Measurements from ENCODE around the gene RBMS1. TPM values are rescaled to one million over a fixed set of nuclear protein-coding genes. Genes with fewer than 3 reads are reported as not detected.

The RBMS1 gene
- total RNA-seq, 1 donor, result 111 TPM

GRCh38 chr2:160225722-160226121, 267.9 kb downstream of the RBMS1 start:
- Histone ChIP-seq H3K27me3 (ENCODE audit: insufficient read depth, low read length) (no peaks in the 10 kb centered on the region), H3K27ac (ENCODE audit: low read depth, low read length) (peak overlapping the region; percentile 81), H2AFZ (ENCODE audit: low read length) (no peak overlapping the region), H3K36me3 (ENCODE audit: insufficient read depth, low read length) (no peaks in the 10 kb centered on the region), H3K79me2 (ENCODE audit: insufficient read depth, low read length) (no peaks in the 10 kb centered on the region), H3K4me2 (ENCODE audit: insufficient read depth, low read length) (no peak overlapping the region), H3K9me3 (ENCODE audit: low read depth, low read length) (no peaks in the 10 kb centered on the region), H3K4me3 (ENCODE audit: insufficient read depth, low read length) (no peak overlapping the region), H4K20me1 (ENCODE audit: insufficient read depth, low read length) (no peaks in the 10 kb centered on the region), H3K4me1 (ENCODE audit: insufficient read depth, low read length) (peaks cover 79% of the 10 kb centered on the region)
- TF ChIP-seq CTCF (IDR thresholded peaks at IDR 0.05; ENCODE audit: extremely low read depth, low read depth, low read length), result no peak
- no peak for DNase-seq (ENCODE audit: insufficient read length, low spot score, missing footprints)

- no peak for TF ChIP-seq CTCF (IDR thresholded peaks at IDR 0.05; ENCODE audit: extremely low read depth, low read depth, low read length)
- H3K27ac ChIP-seq (ENCODE audit: low read depth, low read length), result peak overlapping the region; percentile 81
- peaks cover 71% of the 10 kb centered on the region for H3K4me1 ChIP-seq (ENCODE audit: insufficient read depth, low read length)
- H4K20me1 ChIP-seq (ENCODE audit: insufficient read depth, low read length), result no peaks in the 10 kb centered on the region
- no peaks in the 10 kb centered on the region for H3K36me3 ChIP-seq (ENCODE audit: insufficient read depth, low read length)
- H3K9me3 ChIP-seq (ENCODE audit: low read depth, low read length), result no peaks in the 10 kb centered on the region
- H3K79me2 ChIP-seq (ENCODE audit: insufficient read depth, low read length), result no peaks in the 10 kb centered on the region
- no peaks in the 10 kb centered on the region for H3K27me3 ChIP-seq (ENCODE audit: insufficient read depth, low read length)
- no peak for DNase-seq (ENCODE audit: insufficient read length, low spot score, missing footprints)
- peak overlapping the region; percentile 1 for H2AFZ ChIP-seq (ENCODE audit: low read length)
- H3K4me2 ChIP-seq (ENCODE audit: insufficient read depth, low read length), result peak overlapping the region; percentile 56
- peak overlapping the region; percentile 0 for H3K4me3 ChIP-seq (ENCODE audit: insufficient read depth, low read length)
These were observed 269.1 kb downstream of the RBMS1 start for GRCh38 chr2:160224507-160224906.

- H3K27ac ChIP-seq (ENCODE audit: low read depth, low read length), result peak overlapping the region; percentile 81
- DNase-seq (ENCODE audit: insufficient read length, low spot score, missing footprints), result peak; percentile 83
- peaks cover 66% of the 10 kb centered on the region for H3K4me1 ChIP-seq (ENCODE audit: insufficient read depth, low read length)
- no peaks in the 10 kb centered on the region for H3K9me3 ChIP-seq (ENCODE audit: low read depth, low read length)
- peak overlapping the region; percentile 56 for H3K4me2 ChIP-seq (ENCODE audit: insufficient read depth, low read length)
- TF ChIP-seq CTCF (IDR thresholded peaks at IDR 0.05; ENCODE audit: extremely low read depth, low read depth, low read length), result no peak
- peak overlapping the region; percentile 0 for H3K4me3 ChIP-seq (ENCODE audit: insufficient read depth, low read length)
- H2AFZ ChIP-seq (ENCODE audit: low read length), result peak overlapping the region; percentile 1
- no peaks in the 10 kb centered on the region for H3K27me3 ChIP-seq (ENCODE audit: insufficient read depth, low read length)
- H3K79me2 ChIP-seq (ENCODE audit: insufficient read depth, low read length), result no peaks in the 10 kb centered on the region
- H3K36me3 ChIP-seq (ENCODE audit: insufficient read depth, low read length), result no peaks in the 10 kb centered on the region
- no peaks in the 10 kb centered on the region for H4K20me1 ChIP-seq (ENCODE audit: insufficient read depth, low read length)
These were observed 269.5 kb downstream of the RBMS1 start for GRCh38 chr2:160224060-160224459.

- H3K27ac ChIP-seq (ENCODE audit: low read depth, low read length), result peak overlapping the region; percentile 81
- H3K4me1 ChIP-seq (ENCODE audit: insufficient read depth, low read length), result peaks cover 61% of the 10 kb centered on the region
- no peaks in the 10 kb centered on the region for H4K20me1 ChIP-seq (ENCODE audit: insufficient read depth, low read length)
- peak overlapping the region; percentile 56 for H3K4me2 ChIP-seq (ENCODE audit: insufficient read depth, low read length)
- DNase-seq (ENCODE audit: insufficient read length, low spot score, missing footprints), result no peak
- no peak overlapping the region for H2AFZ ChIP-seq (ENCODE audit: low read length)
- no peaks in the 10 kb centered on the region for H3K9me3 ChIP-seq (ENCODE audit: low read depth, low read length)
- no peaks in the 10 kb centered on the region for H3K79me2 ChIP-seq (ENCODE audit: insufficient read depth, low read length)
- H3K27me3 ChIP-seq (ENCODE audit: insufficient read depth, low read length), result no peaks in the 10 kb centered on the region
- H3K4me3 ChIP-seq (ENCODE audit: insufficient read depth, low read length), result no peak overlapping the region
- TF ChIP-seq CTCF (IDR thresholded peaks at IDR 0.05; ENCODE audit: extremely low read depth, low read depth, low read length), result no peak
- H3K36me3 ChIP-seq (ENCODE audit: insufficient read depth, low read length), result no peaks in the 10 kb centered on the region
These were observed 270.0 kb downstream of the RBMS1 start for GRCh38 chr2:160223560-160223959.
